Fibroblast of lung (primary cell): ENCODE results near the gene EEPD1.

ENCODE experiments used
- EZH2 ChIP-seq: IDR thresholded peaks from 2 replicates; pipeline ENCODE4 v1.5.1; 2012; ENCODE audit warnings: low read length, control low read depth, mild to moderate bottlenecking; ENCODE audit errors: missing control alignments
- TF ChIP-seq, protein P1 (sequence below), 2 donors: IDR thresholded peaks in 1 of 2; conservative IDR thresholded peaks in 1 of 2; 1 replicate in 1 of 2; 2 replicates in 1 of 2; pipeline ENCODE4 v1.5.1; 2011 to 2012; ENCODE audit warnings: low read length in 2 of 2, control low read depth in 1 of 2, inconsistent platforms in 1 of 2, low read depth in 1 of 2, mild to moderate bottlenecking in 1 of 2

DNA sequence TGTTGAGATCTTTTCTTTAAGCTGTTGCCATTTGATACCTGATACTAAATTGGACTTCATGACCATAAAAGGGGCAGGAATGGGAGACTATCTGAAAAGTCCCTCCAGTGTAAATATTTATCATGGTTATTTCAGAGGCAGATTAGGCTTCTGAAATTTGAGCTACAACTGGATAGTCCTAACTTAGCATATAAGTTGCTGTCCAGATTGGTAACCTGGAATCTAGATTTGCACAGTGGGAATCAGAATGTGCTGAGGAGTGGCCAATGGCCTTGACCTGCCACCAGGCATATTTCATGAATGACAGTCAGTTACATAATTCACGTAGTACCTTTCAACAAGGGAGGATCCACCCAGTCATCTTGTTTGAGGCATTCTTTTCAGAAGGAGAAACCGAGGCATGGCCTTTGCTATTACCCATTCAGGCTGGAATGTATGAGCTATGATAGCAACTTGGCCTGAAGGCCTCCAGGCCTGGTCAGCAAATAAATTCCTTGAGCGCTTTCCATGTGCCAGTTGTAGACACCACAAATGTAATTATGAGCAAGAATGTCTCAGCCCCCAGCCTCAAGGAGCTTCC, 80.0 kb downstream of the EEPD1 start:
- TF ChIP-seq, protein P1, sequence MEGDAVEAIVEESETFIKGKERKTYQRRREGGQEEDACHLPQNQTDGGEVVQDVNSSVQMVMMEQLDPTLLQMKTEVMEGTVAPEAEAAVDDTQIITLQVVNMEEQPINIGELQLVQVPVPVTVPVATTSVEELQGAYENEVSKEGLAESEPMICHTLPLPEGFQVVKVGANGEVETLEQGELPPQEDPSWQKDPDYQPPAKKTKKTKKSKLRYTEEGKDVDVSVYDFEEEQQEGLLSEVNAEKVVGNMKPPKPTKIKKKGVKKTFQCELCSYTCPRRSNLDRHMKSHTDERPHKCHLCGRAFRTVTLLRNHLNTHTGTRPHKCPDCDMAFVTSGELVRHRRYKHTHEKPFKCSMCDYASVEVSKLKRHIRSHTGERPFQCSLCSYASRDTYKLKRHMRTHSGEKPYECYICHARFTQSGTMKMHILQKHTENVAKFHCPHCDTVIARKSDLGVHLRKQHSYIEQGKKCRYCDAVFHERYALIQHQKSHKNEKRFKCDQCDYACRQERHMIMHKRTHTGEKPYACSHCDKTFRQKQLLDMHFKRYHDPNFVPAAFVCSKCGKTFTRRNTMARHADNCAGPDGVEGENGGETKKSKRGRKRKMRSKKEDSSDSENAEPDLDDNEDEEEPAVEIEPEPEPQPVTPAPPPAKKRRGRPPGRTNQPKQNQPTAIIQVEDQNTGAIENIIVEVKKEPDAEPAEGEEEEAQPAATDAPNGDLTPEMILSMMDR (conservative IDR thresholded peaks at IDR 0.05 in 1 of 2, IDR thresholded peaks at IDR 0.05 in 1 of 2; ENCODE audit: low read depth in 1 of 2, low read length in 2 of 2), result no peak
- TF ChIP-seq EZH2, result no peak
